GM12891 (cell line): ENCODE results near the gene CEACAM18. TPM values are rescaled to one million over a fixed set of nuclear protein-coding genes. Genes with fewer than 3 reads are reported as not detected.
"Not testable (repeated sequence)": the region's sequence is repeated elsewhere in the genome, so short reads cannot be mapped to it uniquely, and the experiment has no call there.

Experiments used
- DNase-seq: peaks from one replicate; pipeline ENCODE4 v3.0.0; 2011; ENCODE audit warnings: low spot score; ENCODE audit not compliant: insufficient read length
- FAIRE-seq: peaks from 2 replicates; lab custom pipeline; 2011; peaks lifted over from hg19 to GRCh38; lab: Jason Lieb, UNC
- PAX5 ChIP-seq: IDR thresholded peaks from 2 replicates; pipeline ENCODE4 v1.6.1; 2011; ENCODE audit warnings: low read length, moderate library complexity, mild to moderate bottlenecking; ENCODE audit not compliant: insufficient read depth, severe bottlenecking
- POLR2A ChIP-seq: IDR thresholded peaks from 2 replicates; pipeline ENCODE4 v1.6.1; 2011; ENCODE audit warnings: low read depth, low read length, control low read depth
- POLR2AphosphoS5 ChIP-seq: IDR thresholded peaks from 2 replicates; pipeline ENCODE4 v1.6.1; 2011; ENCODE audit warnings: low read depth, low read length, control low read depth
- POU2F2 ChIP-seq: IDR thresholded peaks from 2 replicates; pipeline ENCODE4 v1.6.1; 2011; ENCODE audit warnings: low read depth, mild to moderate bottlenecking, control low read depth, low read length, moderate library complexity
- SPI1 ChIP-seq: IDR thresholded peaks from 2 replicates; pipeline ENCODE4 v1.6.1; 2011; ENCODE audit warnings: low read depth, low read length, control low read depth
- TAF1 ChIP-seq: IDR thresholded peaks from 2 replicates; pipeline ENCODE4 v1.6.1; 2011; ENCODE audit warnings: low read depth, low read length, control low read depth
- polyA plus RNA-seq: library from polyadenylated mRNA; unstranded; fragments of >200 nt; gene quantifications from one replicate; pipeline ENCODE4 v1.2.1, GENCODE V29; 2012; ENCODE audit warnings: low read depth, missing spikeins, inconsistent platforms; ENCODE audit not compliant: missing spikeins

Gene CEACAM18
- polyA plus RNA-seq, result not detected

DNA sequence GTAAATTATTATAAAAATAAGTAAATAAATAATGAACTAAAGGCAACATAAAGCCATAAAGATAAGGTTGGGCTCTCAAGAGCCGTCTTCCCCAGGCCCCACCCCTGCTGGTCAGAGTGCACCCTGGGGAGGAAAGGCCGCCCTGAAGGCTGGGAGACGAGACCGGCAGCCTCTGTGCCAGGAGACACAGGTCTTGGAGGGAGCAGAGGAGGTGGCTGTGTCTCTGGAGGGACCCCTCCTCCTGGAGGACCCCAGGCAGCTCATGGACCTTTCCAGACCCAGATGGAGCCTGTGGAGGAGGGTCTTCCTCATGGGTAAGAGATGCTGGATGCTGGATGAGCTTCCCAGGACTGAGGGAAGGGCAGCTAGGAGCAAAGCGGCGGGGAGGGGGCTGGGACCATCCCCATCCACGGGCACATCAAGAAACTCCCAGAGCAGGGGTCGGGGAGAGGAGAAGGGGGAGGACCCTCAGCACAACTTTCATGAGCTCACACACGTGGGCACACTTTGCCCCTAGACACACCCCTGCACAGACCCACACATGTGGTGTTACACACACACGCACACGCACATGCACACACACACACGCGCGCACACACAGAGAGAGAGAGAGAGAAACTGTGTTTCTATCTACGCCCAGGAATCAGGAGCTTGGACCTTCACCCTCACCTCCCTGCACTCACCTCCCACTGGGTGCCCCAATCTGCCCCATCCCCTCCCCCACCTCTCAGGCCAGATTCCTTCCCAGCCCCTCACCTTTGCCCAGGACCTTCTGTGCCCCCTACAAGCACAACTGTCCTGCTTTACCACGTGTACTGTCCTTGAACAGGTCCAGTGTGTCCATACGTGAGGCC is at the start of gene CEACAM18:
TSS of gene CEACAM18 (plus strand) at position 159 of the 854 bp plus-strand sequence.
- no peak for TF ChIP-seq POLR2AphosphoS5
- no peak for TF ChIP-seq TAF1
- no peak for TF ChIP-seq POLR2A
- no peak for TF ChIP-seq SPI1
- DNase-seq (no peak), FAIRE-seq (no peak)

DNA sequence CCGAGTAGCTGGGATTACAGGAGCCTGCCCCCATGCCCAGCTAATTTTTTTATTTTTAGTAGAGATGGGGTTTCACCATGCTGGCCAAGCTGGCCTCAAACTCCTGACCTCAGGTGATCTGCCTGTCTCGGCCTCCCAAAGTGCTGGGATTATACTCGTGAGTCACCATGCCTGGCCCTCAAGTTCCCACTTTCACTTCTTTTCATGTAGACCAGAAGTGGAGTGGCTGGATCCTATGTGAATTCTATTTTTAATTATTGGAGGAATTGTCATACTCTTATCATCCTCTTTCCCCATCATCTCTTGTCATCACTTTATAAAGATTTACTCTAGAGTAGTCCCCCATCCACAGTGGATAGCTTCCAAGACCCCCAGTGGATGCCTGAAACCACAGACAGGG is 48.1 kb upstream of the CEACAM18 start:
- DNase-seq, result no peak
- FAIRE-seq, result no peak
- TF ChIP-seq POU2F2 (no peak), POLR2A (no peak), TAF1 (no peak), POLR2AphosphoS5 (no peak), PAX5 (no peak), SPI1 (no peak)

DNA sequence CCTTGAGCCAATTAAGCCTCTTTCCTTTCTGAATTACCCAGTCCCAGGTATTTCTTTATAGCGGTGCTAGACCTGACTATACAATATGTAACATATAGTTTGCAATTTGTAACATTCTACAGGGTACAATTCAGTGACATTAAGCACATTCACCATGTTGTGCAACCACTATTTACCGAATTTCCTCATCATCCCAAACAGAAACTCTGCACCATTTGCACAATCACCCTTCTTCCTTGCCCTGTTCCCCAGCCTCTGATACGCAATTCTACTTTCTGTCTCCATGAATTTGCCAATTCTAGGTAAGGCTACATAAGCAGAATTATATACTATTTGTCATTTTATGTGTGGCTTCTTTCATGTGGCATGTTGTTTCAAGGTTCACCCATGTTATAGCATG is 47.2 kb upstream of the CEACAM18 start:
- TF ChIP-seq TAF1, result no peak
- no peak for TF ChIP-seq POU2F2
- no peak for TF ChIP-seq SPI1
- TF ChIP-seq POLR2AphosphoS5, result no peak
- FAIRE-seq, result no peak
- DNase-seq, result no peak

DNA sequence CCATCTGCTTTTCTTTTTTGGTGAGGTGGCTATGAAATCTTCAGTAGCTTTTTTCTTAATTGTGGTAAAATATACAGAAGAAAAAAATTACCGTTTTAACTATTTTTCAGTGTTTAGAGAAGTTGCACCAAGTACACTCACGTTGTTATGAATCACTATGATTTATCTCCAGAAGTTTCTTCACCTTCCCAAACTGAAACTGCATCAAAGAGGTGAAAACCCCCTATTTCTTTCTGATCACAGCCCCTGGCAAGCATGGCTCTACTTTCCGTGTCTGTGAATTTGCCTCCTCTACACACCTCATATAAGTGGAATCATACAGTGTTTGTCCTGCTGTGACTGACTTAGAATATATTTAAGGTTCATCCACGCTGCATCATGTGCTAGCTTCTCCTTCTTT is 45.3 kb upstream of the CEACAM18 start:
- TF ChIP-seq SPI1 (no peak), TAF1 (no peak), PAX5 (no peak), POLR2A (no peak), POLR2AphosphoS5 (no peak), POU2F2 (no peak)
- no peak for DNase-seq
- FAIRE-seq, result no peak

DNA sequence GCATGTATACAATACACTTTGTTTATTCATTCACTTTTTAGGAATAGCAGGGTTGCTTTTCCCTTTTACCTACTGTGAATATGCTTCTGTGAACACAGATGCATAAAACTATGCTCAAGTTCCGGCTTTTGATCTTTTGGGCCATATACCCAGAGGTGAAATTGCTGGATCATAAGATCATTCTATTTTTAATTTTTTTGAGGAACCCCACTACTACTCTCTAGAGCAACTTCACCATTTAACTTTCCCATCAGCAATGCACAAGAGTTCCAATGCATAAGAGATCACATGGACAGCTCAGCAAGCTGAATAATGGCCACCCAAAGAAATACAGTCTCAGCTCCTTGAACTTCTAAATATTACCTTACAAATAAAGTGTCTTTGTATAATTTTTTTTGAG is 43.9 kb upstream of the CEACAM18 start:
- FAIRE-seq, result no peak
- TF ChIP-seq POU2F2 (no peak), POLR2A (no peak), TAF1 (no peak), SPI1 (no peak), POLR2AphosphoS5 (no peak), PAX5 (no peak)
- DNase-seq, result no peak

DNA sequence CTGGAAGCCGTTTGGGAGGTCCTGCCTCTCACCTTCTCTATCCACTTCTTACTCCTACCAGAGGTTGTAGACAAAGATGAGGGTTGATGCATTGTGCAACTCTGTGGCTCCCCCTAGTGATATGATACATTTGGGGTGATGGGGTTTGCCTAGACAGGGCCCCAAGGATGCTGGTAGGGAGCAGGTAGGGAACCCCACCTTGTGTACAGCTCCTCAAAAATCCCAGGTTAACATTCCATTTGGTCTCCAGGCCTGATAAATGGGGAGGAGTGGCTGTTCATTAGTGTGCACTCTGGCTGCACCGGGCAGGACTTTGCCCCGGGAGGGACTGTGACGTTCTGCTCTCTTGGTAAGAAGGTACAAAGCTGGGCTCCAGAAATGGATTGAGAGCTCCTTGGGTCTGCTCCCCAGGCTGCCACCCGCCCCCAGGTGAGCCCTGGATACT is 39.3 kb upstream of the CEACAM18 start:
- FAIRE-seq (peak; percentile 59), DNase-seq (no peak)
- TF ChIP-seq PAX5 (no peak), POLR2A (no peak), POU2F2 (no peak), SPI1 (no peak), POLR2AphosphoS5 (no peak), TAF1 (no peak)

DNA sequence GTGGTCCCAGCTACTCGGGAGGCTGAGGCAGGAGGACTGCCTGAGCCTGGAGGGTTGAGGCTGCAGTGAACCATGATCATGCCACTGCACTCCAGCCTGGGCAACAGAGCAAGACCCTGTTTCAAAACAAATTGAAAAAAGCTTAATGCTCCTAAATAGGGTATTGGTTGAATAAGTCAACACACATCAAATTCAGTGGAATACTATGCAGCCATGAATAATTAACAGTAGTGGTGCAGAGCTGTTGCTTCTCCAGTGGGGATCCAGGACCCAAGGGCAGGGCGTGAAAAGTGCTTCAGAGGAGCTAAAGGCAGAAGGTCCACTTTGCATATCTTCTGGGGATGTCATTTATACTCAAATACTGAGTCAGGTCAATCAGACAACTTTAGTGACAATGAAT is 38.3 kb upstream of the CEACAM18 start:
- FAIRE-seq, result no peak
- no peak for DNase-seq
- TF ChIP-seq TAF1 (no peak), POLR2AphosphoS5 (no peak), POU2F2 (no peak), PAX5 (no peak), SPI1 (no peak), POLR2A (no peak)

DNA sequence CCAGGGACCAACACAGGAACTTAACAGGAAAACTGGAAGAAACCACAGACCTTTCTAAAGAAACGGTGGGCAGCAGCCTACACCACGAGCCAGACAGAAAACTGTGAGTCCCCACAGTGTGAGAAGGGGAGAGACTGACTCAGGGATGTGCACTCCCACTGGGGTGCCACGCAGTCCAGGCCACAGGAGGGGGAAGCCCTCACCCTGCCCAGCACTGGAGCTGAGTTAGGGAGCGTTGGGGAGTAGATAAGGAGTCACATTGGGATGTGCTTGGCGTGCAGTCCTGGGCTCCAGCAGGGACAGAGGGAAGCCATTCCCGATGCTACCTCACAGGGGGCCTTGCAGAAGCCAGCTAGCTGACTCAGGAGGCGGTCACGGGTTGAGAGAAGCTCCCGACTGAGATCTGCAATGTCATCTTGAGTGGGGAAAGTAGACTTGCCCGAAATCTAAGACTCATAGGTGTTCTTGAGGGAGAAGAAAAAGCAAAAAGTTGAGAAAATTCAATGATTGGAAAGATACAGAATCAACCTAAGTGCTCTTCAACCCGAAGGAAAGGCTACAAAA is 37.4 kb upstream of the CEACAM18 start:
- FAIRE-seq, result no peak

DNA sequence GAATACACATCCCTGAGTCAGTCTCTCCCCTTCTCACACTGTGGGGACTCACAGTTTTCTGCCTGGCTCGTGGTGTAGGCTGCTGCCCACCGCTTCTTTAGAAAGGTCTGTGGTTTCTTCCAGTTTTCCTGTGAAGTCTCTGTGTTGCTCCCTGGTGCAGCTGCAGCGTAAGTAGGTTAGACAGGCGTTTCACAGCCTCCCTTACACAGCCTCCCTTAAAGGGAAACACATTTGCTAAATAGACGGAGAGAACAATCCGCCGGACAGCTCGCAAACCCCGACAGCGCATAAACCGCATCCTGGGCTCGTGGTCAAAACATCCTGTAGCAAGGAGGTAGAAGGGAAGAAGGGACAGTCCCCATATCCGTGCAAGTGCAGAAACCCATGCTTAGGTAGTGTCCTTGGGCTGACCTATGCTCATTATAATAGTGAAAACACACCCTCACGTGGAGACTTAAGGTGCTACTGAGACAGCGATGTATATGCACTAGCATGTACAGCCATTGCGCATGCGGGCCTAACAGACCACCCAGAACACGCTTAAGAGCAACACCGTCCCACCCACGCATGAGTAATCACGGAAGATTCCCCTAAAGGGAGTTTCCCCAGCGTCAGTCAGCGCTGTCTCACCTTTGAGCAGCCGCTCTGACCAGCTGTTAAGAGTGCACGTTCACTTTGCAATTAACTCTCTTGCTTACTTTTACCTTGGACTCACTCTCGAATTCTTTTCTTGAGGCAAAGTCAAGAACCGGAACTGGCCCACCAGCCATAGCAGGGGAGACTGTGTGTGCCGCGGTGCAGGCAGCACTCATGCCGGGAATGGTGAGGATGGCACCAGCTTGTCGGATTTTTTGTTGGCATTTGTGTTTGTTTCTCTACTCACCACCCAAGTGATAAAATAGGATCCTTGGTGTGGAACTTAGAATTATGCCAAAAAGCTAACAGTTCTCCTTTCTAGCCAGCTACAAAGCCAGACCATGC is 36.6 kb upstream of the CEACAM18 start:
- peak; percentile 46 for DNase-seq
- peak; percentile 100 for FAIRE-seq
- no peak for TF ChIP-seq POLR2AphosphoS5
- peak; percentile 55 for TF ChIP-seq PAX5
- TF ChIP-seq POU2F2, result peak; percentile 72; the same call in 1 of the 2 replicates
- no peak for TF ChIP-seq TAF1
- TF ChIP-seq SPI1, result 0 out of 2 replicates have a peak, but pooled peaks have one; percentile 16
- no peak for TF ChIP-seq POLR2A

More for the DNA sequence above, 37.4 kb upstream of the CEACAM18 start:
- TF ChIP-seq POLR2AphosphoS5 (no peak), POU2F2 (no peak), TAF1 (no peak), POLR2A (no peak), PAX5 (no peak), SPI1 (no peak)
- DNase-seq, result no peak

DNA sequence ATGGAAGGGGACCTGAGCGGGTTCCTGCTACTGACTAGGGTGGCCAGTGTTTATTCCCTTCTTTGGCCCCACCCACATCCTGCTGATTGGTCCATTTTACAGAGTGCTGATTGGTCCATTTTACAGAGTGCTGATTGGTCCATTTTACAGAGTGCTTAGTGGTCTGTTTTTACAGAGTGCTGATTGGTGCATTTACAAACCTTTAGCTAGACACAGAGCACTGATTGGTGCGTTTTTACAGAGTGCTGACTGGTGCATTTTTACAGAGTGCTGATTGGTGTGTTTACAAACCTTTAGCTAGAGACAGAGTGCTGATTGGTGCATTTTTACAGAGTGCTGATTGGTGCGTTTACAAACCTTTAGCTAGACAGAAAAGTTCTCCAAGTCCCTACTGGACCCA is 30.8 kb upstream of the CEACAM18 start:
- FAIRE-seq, DNase-seq: not testable (repeated sequence)
